Measurements from ENCODE around the gene DPP4.

Gene DPP4

GRCh38 chr2:162085090-162085891 is 11.3 kb upstream of the DPP4 start:
- no peak for DNase-seq

- DNase-seq = no peak
Observed at GRCh38 chr2:162084536-162084935, 10.5 kb upstream of the DPP4 start.

- DNase-seq = no peak
Observed at GRCh38 chr2:162082681-162083080, 8.7 kb upstream of the DPP4 start.

- DNase-seq = no peak
Observed at GRCh38 chr2:162082036-162082435, 8.0 kb upstream of the DPP4 start.

GRCh38 chr2:162079514-162079913 is 5.5 kb upstream of the DPP4 start:
- DNase-seq = no peak

GRCh38 chr2:162075689-162076132 is 1.7 kb upstream of the DPP4 start:
- DNase-seq = no peak

GRCh38 chr2:162074928-162075688 is 1.1 kb upstream of the DPP4 start:
- no peak for DNase-seq

GRCh38 chr2:162074632-162074895 is 549 bp upstream of the DPP4 start:
- DNase-seq = no peak

GRCh38 chr2:162072976-162073887 is 783 bp downstream of the DPP4 start:
- no peak for DNase-seq

- DNase-seq = no peak
Observed at GRCh38 chr2:162072181-162072702, 1.8 kb downstream of the DPP4 start.

GRCh38 chr2:162071001-162071400 is 3.0 kb downstream of the DPP4 start:
- DNase-seq = no peak

- no peak for DNase-seq
Observed at GRCh38 chr2:162070228-162070936, 3.6 kb downstream of the DPP4 start.

- no peak for DNase-seq
Observed at GRCh38 chr2:162069267-162069903, 4.6 kb downstream of the DPP4 start.

- DNase-seq = no peak
Observed at GRCh38 chr2:162067596-162067995, 6.4 kb downstream of the DPP4 start.

GRCh38 chr2:162065767-162066166 is 8.2 kb downstream of the DPP4 start:
- DNase-seq = no peak

GRCh38 chr2:162063899-162064298 is 10.1 kb downstream of the DPP4 start:
- no peak for DNase-seq

- DNase-seq = no peak
Observed at GRCh38 chr2:162063281-162063680, 10.7 kb downstream of the DPP4 start.

- no peak for DNase-seq
Observed at GRCh38 chr2:162062559-162062958, 11.5 kb downstream of the DPP4 start.

- no peak for DNase-seq
Observed at GRCh38 chr2:162061021-162061420, 13.0 kb downstream of the DPP4 start.

GRCh38 chr2:162060532-162060931 is 13.5 kb downstream of the DPP4 start:
- DNase-seq = no peak

- no peak for DNase-seq
Observed at GRCh38 chr2:162058973-162059668, 14.9 kb downstream of the DPP4 start.
